Measurements from ENCODE around the gene ATAD2B. TPM values are rescaled to one million over a fixed set of nuclear protein-coding genes. Genes with fewer than 3 reads are reported as not detected.

The ATAD2B gene
- polyA plus RNA-seq, 1 donor, result 11.5 TPM

GRCh38 chr2:23703037-23703582 lies 223.8 kb downstream of the ATAD2B start:
- DNase-seq (ENCODE audit: low read depth), result no peak

- DNase-seq (ENCODE audit: low read depth), result no peak
These were observed 226.3 kb downstream of the ATAD2B start for GRCh38 chr2:23700627-23701026.

GRCh38 chr2:23699580-23699925 lies 227.4 kb downstream of the ATAD2B start:
- DNase-seq (ENCODE audit: low read depth), result no peak

- no peak for DNase-seq (ENCODE audit: low read depth)
These were observed 228.0 kb downstream of the ATAD2B start for GRCh38 chr2:23698721-23699579.

Other genes starting within 250 kb of the ATAD2B start
- gene UBXN2A, start 13.3 kb upstream of the ATAD2B start, polyA plus RNA-seq (ENCODE audit: insufficient read length), result 17.6 TPM
- 2.6 TPM for gene MFSD2B, start 83.0 kb upstream of the ATAD2B start, polyA plus RNA-seq (ENCODE audit: insufficient read length)
- 9.8 TPM for gene WDCP, start 120.3 kb upstream of the ATAD2B start, polyA plus RNA-seq (ENCODE audit: insufficient read length)
- gene FKBP1B, start 122.6 kb upstream of the ATAD2B start, polyA plus RNA-seq (ENCODE audit: insufficient read length), result 2.3 TPM
- 78.1 TPM for gene SF3B6, start 149.2 kb upstream of the ATAD2B start, polyA plus RNA-seq (ENCODE audit: insufficient read length)
- 25.8 TPM for gene TP53I3, start 157.7 kb upstream of the ATAD2B start, polyA plus RNA-seq (ENCODE audit: insufficient read length)
- gene PFN4, start 196.2 kb upstream of the ATAD2B start, polyA plus RNA-seq (ENCODE audit: insufficient read length), result 0.94 TPM
- gene FAM228B, start 196.3 kb upstream of the ATAD2B start, polyA plus RNA-seq (ENCODE audit: insufficient read length), result 12.6 TPM
- gene FAM228A, start 247.9 kb upstream of the ATAD2B start, polyA plus RNA-seq (ENCODE audit: insufficient read length), result 0.40 TPM